Keratinocyte (primary cell): Measurements from ENCODE around the gene TIMM10. TPM values are rescaled to one million over a fixed set of nuclear protein-coding genes. Genes with fewer than 3 reads are reported as not detected.

ENCODE experiments used
- DNase-seq: peaks from one replicate; pipeline ENCODE4 v3.0.0-alpha.2; 2011; ENCODE audit warnings: low read depth, missing footprints, low spot score
- FAIRE-seq: peaks from 2 replicates; lab custom pipeline; 2011; peaks lifted over from hg19 to GRCh38; lab: Jason Lieb, UNC
- H2AFZ ChIP-seq: 2 replicates; pipeline ENCODE4 v1.6.0; 2012; ENCODE audit warnings: low read length, control low read depth, inconsistent platforms; ENCODE audit not compliant: control insufficient read depth
- H3K27ac ChIP-seq: 2 replicates; pipeline ENCODE4 v1.5.1; 2011; ENCODE audit warnings: low read length; ENCODE audit not compliant: control insufficient read depth, insufficient read depth
- H3K27me3 ChIP-seq: 3 replicates; pipeline ENCODE4 v1.6.0; 2011; ENCODE audit warnings: low read length; ENCODE audit not compliant: control insufficient read depth, insufficient read depth; ENCODE audit errors: extremely low read depth
- H3K36me3 ChIP-seq, 2 experiments: 2 replicates in 1 of 2; 3 replicates in 1 of 2; pipeline ENCODE4 v1.5.1; 2011; ENCODE audit warnings: low read length in 2 of 2, mild to moderate bottlenecking in 1 of 2; ENCODE audit not compliant: control insufficient read depth in 2 of 2, insufficient read depth in 2 of 2; ENCODE audit errors: extremely low read depth in 1 of 2
- H3K4me1 ChIP-seq: 3 replicates; pipeline ENCODE4 v1.5.1; 2011; ENCODE audit warnings: low read length; ENCODE audit not compliant: control insufficient read depth, insufficient read depth; ENCODE audit errors: extremely low read depth
- H3K4me2 ChIP-seq: 3 replicates; pipeline ENCODE4 v1.6.0; 2011; ENCODE audit warnings: low read depth, low read length; ENCODE audit not compliant: control insufficient read depth, insufficient read depth; ENCODE audit errors: extremely low read depth
- H3K4me3 ChIP-seq, 3 experiments: fragments of 200-600 bp in 1 of 3; sonication (generic) in 1 of 3; 2 replicates in 2 of 3; 3 replicates in 1 of 3; pipeline ENCODE4 v1.5.1; 2011 to 2016; ENCODE audit warnings: low read length in 3 of 3, mild to moderate bottlenecking in 3 of 3, control low read depth in 2 of 3, inconsistent platforms in 1 of 3, low read depth in 1 of 3, mixed read lengths in 1 of 3, mixed run types in 1 of 3, moderate library complexity in 1 of 3; ENCODE audit not compliant: control insufficient read depth in 2 of 3, insufficient read depth in 2 of 3; ENCODE audit errors: extremely low read depth in 1 of 3
- H3K79me2 ChIP-seq: 2 replicates; pipeline ENCODE4 v1.6.0; 2012; ENCODE audit warnings: low read length; ENCODE audit not compliant: control insufficient read depth, insufficient read depth
- H3K9ac ChIP-seq: 3 replicates; pipeline ENCODE4 v1.6.0; 2011; ENCODE audit warnings: low read length; ENCODE audit not compliant: control insufficient read depth, insufficient read depth; ENCODE audit errors: extremely low read depth
- H3K9me1 ChIP-seq: 3 replicates; pipeline ENCODE4 v1.6.0; 2011; ENCODE audit warnings: low read length; ENCODE audit not compliant: control insufficient read depth, insufficient read depth; ENCODE audit errors: extremely low read depth
- H3K9me3 ChIP-seq: 2 replicates; pipeline ENCODE4 v1.5.1; 2012; ENCODE audit warnings: low read depth, low read length; ENCODE audit not compliant: control insufficient read depth
- H4K20me1 ChIP-seq: 3 replicates; pipeline ENCODE4 v1.6.0; 2011; ENCODE audit warnings: low read length; ENCODE audit not compliant: control insufficient read depth, insufficient read depth; ENCODE audit errors: extremely low read depth
- EZH2 ChIP-seq: IDR thresholded peaks from one replicate; pipeline ENCODE4 v1.6.1; 2012; ENCODE audit warnings: inconsistent platforms, mild to moderate bottlenecking, low read length, moderate library complexity
- dilution Hi-C: fragments of 300-500 bp; cut with MboI; formaldehyde crosslinking; loops from one replicate; pipeline ENCODE4 v1.7.0; 2020; ENCODE audit warnings: low sequenced_read_pairs; ENCODE audit not compliant: extremely low pct_ligation_motif_present
- polyA plus RNA-seq, 5 experiments: library from polyadenylated mRNA; depleted of rRNA in 3 of 5; stranded (reverse) in 3 of 5; stranded (forward) in 1 of 5; unstranded in 1 of 5; fragments of >200 nt; gene quantifications; 1 replicate in 1 of 5; 2 replicates in 3 of 5; 3 replicates in 1 of 5; pipeline versions ENCODE4 v1.2.1 to v1.2.3, GENCODE V29; 2011 to 2012; ENCODE audit warnings: missing spikeins in 2 of 5, low read depth in 1 of 5, low replicate concordance in 1 of 5
- TF ChIP-seq, protein P1 (sequence below), 3 experiments: IDR thresholded peaks in 1 of 3; conservative IDR thresholded peaks in 1 of 3; optimal IDR thresholded peaks in 1 of 3; 2 replicates in 2 of 3; 3 replicates in 1 of 3; pipeline versions ENCODE3 to v1.5.1; 2011; ENCODE audit warnings: low read length in 3 of 3, mild to moderate bottlenecking in 3 of 3, moderate library complexity in 2 of 3, control low read depth in 1 of 3, inconsistent platforms in 1 of 3; ENCODE audit not compliant: insufficient read depth in 2 of 3; ENCODE audit errors: extremely low read depth in 1 of 3

Gene TIMM10
- polyA plus RNA-seq, 1 donor (not counting 4 experiments of a cell fraction or from before 2014, with no cell fraction given), result 92.2 TPM

DNA sequence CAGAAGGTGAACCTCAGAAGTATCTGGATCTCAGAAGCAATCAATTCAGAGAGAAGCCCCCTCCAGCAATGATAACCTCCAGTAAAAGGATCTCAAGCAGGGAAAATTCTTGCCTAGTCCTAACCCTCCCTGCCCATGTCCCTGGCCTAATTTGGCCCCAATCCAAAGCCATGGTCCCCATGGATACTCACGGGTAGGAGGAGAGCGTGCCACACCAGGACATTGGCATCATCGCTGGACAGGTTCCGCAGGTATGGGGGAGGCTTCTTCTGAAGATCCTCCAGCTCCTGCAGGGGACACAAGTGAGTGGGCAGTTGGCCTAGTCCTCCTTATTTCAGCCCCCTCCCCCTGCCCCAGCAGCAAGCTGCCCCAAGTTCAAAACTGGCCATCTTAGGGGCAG lies 29.6 kb upstream of the TIMM10 start:
- no peak overlapping the region for H3K4me2 ChIP-seq
- H3K27me3 ChIP-seq, result no peaks in the 10 kb centered on the region
- dilution Hi-C loops, result no loop called here
- no peaks in the 10 kb centered on the region for H3K9me3 ChIP-seq
- no peaks in the 10 kb centered on the region for H4K20me1 ChIP-seq
- no peak for DNase-seq
- H3K4me3 ChIP-seq, result no peak overlapping the region
- H3K9ac ChIP-seq, result no peak overlapping the region
- H3K79me2 ChIP-seq, result peaks cover 6% of the 10 kb centered on the region
- H3K27ac ChIP-seq, result no peak overlapping the region
- H3K9me1 ChIP-seq, result no peaks in the 10 kb centered on the region
- no peak overlapping the region for H2AFZ ChIP-seq
- peaks cover 5% of the 10 kb centered on the region for H3K4me1 ChIP-seq
- peaks cover 0 to 6% of the 10 kb centered on the region in 2 experiments for H3K36me3 ChIP-seq
- no peak for FAIRE-seq
- TF ChIP-seq, protein P1, sequence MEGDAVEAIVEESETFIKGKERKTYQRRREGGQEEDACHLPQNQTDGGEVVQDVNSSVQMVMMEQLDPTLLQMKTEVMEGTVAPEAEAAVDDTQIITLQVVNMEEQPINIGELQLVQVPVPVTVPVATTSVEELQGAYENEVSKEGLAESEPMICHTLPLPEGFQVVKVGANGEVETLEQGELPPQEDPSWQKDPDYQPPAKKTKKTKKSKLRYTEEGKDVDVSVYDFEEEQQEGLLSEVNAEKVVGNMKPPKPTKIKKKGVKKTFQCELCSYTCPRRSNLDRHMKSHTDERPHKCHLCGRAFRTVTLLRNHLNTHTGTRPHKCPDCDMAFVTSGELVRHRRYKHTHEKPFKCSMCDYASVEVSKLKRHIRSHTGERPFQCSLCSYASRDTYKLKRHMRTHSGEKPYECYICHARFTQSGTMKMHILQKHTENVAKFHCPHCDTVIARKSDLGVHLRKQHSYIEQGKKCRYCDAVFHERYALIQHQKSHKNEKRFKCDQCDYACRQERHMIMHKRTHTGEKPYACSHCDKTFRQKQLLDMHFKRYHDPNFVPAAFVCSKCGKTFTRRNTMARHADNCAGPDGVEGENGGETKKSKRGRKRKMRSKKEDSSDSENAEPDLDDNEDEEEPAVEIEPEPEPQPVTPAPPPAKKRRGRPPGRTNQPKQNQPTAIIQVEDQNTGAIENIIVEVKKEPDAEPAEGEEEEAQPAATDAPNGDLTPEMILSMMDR (optimal IDR thresholded peaks at IDR 0.05 in 1 of 3, IDR thresholded peaks at IDR 0.05 in 1 of 3, conservative IDR thresholded peaks at IDR 0.05 in 1 of 3; ENCODE audit: extremely low read depth in 1 of 3, insufficient read depth in 2 of 3, low read length in 3 of 3), result no peak
- no peak for TF ChIP-seq EZH2

DNA sequence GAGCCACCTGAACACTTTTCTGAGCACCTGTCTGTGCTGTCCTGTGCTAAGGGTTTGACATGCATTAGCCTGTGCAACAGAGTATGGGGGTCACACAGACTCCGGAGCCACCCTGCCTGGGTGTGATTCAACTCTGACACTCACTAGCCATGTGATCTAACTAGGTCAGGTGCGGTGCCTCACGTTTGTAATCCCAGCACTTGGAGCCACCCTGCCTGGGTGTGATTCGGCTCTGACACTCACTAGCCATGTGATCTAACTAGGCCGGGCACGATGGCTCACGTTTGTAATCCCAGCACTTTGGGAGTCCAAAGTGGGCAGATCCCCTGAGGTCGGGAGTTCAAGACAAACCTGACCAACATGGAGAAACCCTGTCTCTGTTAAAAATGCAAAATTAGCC lies 25.5 kb upstream of the TIMM10 start:
- TF ChIP-seq EZH2, result no peak
- TF ChIP-seq, protein P1 (optimal IDR thresholded peaks at IDR 0.05 in 1 of 3, IDR thresholded peaks at IDR 0.05 in 1 of 3, conservative IDR thresholded peaks at IDR 0.05 in 1 of 3; ENCODE audit: extremely low read depth in 1 of 3, insufficient read depth in 2 of 3, low read length in 3 of 3), result no peak
- FAIRE-seq (no peak), DNase-seq (no peak)
- Histone ChIP-seq H4K20me1 (no peaks in the 10 kb centered on the region), H3K79me2 (no peaks in the 10 kb centered on the region), H3K9ac (no peak overlapping the region), H3K9me3 (no peaks in the 10 kb centered on the region), H3K4me3 (no peak overlapping the region), H3K27me3 (no peaks in the 10 kb centered on the region), H3K9me1 (no peaks in the 10 kb centered on the region), H3K27ac (no peak overlapping the region), H3K4me1 (no peaks in the 10 kb centered on the region), H2AFZ (no peak overlapping the region), H3K4me2 (no peak overlapping the region), H3K36me3 (peaks cover 7 to 21% of the 10 kb centered on the region in 2 experiments)
- dilution Hi-C loops, result no loop called here
